GM18868 (cell line): ENCODE results near the gene UBE2E2.
"Not testable (repeated sequence)": the region's sequence is repeated elsewhere in the genome, so short reads cannot be mapped to it uniquely, and the experiment has no call there.

ENCODE experiments used
- ATAC-seq: cut with Tn5 transposase; IDR thresholded peaks from one replicate; pipeline ENCODE4 v1.9.1; 2021; ENCODE audit warnings: mild to moderate bottlenecking, moderate library complexity; ENCODE audit not compliant: unreplicated experiment

The UBE2E2 gene

DNA sequence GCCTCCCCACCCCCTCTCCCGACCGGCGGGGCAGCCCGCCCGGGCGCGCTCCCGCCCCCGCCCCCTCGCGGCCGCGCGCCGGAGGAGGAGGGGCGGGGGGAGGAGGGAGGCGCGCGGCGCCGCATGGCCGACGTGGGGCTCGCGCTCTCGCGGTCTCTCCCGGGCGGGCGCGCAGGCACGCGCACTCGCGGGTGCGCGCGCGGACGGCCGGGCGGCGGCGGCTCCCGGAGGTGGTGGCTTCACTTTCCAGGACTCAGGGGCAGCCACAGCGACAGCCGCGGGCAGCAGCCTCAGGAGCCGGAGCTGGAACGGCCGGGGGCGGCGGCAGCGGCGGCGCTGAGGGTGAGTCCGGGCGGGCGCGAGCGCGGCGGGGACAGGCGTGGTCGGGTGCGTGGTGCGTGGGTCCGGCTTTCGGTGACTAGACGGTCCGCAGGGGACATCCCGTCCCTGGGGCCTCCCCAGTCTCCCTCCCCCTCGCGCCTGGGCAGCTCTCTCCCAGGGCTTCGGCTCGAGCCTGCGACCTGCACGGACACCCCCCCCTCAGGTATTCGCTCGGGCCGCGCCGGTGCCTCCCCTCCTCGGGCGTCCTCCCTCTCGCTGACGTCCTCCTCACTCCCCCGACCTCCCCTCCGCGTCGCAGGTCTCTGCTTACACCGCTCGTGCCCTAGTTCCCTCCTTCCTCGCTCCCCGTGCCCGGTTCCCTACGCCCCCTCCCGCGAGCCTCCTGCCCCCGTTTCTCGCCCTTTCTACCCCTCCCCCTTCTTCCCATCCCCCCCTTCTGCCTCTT lies at the start of gene UBE2E2:
Gene UBE2E2 (plus strand): TSS at position 407 of the 787 bp plus-strand sequence.
- peak; percentile 65 for ATAC-seq

DNA sequence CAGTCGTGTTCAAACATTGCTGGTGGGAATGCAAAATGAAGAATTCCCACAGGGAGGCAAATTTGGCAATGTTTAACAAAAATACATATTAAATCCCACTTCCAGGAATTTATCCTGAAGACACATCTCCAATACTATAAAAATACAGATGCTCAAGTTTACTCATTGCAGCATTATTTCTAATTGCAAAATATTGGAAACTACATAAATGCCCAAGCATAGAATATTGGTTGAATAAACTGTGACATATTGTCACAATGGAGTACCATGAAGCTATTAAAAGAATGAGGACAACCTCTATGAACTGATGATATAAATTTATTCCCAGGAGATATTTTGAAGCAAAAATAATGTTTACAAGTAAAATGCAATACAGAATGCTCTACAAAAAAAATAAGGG lies 49.7 kb upstream of the UBE2E2 start:
- no peak for ATAC-seq

DNA sequence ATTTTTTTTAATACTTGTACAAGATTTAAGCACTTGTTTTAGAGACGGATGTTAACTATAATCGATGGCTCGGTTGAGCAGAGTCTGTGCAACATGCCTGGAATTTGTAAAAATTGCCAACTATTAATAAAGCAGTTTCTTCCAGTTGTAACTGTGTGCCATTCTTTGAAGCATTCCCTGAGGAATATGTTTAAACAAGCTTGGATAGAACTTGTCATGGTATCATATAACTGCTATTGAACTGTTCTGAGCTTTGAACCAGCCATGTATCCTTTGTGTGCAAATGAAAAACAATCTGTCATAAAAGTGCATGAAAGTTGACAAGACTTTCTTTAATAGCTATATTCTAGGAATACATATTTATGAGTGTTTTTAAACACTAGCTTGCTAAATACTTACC lies 45.8 kb upstream of the UBE2E2 start:
- no peak for ATAC-seq

DNA sequence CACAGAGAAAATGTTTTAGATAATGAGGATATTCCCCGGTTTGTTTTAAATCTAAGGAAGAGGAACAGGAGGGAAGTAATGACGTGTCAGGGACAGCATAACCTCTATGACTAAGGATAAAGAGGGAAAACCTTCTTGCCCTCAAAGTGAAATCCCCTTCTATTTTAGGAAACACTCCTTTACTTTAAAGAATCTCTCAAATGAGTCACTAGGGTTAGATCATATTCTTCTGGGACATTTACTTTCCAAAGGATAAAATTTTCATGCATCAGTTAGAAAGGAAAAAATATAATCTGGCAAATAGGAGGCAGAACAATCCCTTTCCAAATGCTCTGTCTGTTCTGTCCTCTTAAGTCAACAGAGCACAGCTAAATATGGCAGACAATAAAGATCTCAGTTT lies 43.2 kb upstream of the UBE2E2 start:
- no peak for ATAC-seq

GRCh38 chr3:23161308-23161707 lies 41.8 kb upstream of the UBE2E2 start:
- ATAC-seq: no peak

DNA sequence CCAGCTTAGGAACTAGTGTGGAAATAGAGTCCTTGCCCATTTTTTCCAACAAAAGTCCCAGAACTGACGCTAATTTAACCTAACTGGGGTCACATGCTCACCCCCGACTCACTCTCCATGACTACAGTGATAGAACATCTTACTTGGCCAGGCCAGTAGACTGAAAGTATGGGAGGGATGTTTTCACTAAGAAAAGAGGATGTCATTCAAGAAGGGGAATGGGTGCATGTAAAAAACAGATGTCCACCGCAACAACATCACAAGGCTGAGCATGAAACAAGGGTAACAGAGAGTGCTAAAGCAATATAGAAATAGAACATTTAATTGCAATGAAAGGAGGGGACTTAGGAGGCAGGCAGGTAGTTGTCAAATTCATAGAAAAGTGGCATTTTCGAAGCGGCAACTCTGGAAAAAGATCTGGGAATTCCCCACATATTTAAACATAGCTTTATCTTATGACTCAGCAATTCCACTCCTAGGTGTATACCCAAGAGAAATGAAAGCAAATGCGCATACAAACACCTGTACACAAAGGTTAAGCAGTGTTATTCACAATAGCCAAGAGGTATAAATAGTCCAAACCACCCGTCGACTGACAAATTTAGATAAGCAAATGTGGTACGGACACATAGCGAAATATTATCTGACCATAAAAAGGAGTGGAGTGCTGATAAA lies 41.1 kb upstream of the UBE2E2 start:
- ATAC-seq: peak; percentile 74

DNA sequence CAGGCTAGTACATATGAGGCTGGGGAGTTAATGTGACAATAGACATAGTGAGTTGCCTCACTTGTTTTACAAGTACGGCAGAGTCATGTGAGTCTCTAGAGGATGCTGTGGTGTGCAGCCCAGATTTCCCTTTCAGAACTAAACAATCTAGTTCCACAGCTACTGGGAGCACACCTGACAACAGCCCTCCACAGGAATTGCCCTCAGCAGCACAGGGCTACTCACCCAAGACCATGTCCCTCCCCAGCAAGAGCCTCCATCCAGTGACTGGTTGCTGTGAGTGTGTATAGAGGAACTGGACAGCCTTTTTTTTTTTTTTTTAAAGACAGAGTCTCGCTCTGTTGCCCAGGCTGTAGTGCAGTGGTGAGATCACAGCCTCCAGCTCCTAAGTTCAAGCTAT lies 40.2 kb upstream of the UBE2E2 start:
- peak; percentile 35 for ATAC-seq

GRCh38 chr3:23164746-23165145 lies 38.4 kb upstream of the UBE2E2 start:
- ATAC-seq: no peak

DNA sequence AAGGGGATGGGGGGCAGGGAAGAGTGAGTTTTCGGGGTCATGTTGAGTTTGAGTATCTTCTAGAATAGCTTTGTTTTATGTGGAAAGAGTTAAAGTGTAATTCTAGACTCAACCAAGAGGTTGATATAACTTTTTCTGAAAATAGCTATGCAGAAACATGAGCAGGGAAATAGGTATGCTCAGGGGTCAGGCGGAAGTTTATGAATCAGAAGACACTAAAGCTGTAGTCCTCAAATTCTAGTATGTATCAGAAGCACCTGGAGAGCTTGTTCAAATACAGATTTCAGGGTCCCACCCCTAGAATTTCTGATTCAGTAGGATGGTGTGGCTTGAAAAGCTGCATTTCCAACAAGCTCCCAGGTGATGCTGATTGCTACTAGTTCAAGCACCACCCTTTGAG lies 37.6 kb upstream of the UBE2E2 start:
- no peak for ATAC-seq

- no peak for ATAC-seq
These were observed 36.9 kb upstream of the UBE2E2 start for GRCh38 chr3:23166276-23166675.

DNA sequence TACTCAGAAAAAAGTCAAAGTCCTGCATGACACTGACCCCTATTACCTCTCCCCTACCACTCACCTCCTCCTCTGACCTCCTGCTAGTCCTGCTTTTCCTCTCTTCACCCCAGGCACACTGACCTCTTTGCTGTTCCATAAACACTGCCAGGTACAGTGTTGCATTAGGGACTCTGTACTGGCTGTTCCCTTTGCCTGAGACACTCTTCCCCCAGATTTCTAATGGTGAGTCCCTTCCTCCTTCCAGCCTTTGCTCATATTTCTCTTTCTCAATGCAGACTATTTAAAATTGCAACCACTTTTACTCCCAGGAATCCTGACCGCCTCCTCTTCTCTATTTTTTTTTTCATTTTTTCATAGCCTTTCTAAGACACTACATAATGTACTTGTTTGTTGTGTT lies 36.3 kb upstream of the UBE2E2 start:
- ATAC-seq: no peak

GRCh38 chr3:23169551-23169950 lies 33.6 kb upstream of the UBE2E2 start:
- no peak for ATAC-seq

GRCh38 chr3:23170291-23170690 lies 32.8 kb upstream of the UBE2E2 start:
- ATAC-seq: no peak

GRCh38 chr3:23172059-23172458 lies 31.1 kb upstream of the UBE2E2 start:
- ATAC-seq: no peak

- no peak for ATAC-seq
These were observed 28.6 kb upstream of the UBE2E2 start for GRCh38 chr3:23174426-23175039.

DNA sequence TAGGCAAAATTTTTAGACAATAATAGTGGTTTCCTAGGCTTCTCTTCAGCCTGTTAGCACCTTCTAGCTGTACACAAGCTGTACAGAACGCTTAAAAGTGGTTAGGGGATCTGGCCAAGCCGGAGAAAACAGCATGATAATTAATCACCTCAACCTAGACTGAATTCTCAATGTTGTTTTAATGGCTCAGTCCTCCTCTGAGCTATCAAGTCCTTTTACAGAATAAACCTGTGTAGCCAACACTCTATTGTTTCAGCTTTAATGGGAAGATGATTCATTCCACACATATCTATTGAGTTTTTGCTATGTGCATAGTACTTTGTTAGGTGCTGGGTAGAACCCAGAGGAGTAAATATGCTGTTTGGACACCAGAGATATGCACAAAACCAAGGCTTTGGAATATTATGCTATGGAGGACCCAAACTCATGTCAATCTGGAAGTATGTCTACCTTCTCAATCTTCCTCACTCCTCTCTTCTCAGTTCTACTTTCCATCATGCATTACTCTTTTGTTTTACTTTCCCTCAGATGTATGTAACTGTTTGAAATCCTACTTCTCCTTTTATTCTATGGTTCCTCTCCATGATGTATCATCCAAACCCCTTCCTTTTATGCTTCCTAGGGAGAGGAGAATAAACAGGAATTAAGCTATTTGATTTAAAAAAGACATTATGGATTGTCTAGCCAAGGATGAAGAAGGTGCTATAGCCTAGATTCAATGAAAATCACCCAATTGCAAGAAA lies 27.6 kb upstream of the UBE2E2 start:
- ATAC-seq: no peak

- not testable (repeated sequence) for ATAC-seq
These were observed 26.3 kb upstream of the UBE2E2 start for GRCh38 chr3:23176839-23177238.

DNA sequence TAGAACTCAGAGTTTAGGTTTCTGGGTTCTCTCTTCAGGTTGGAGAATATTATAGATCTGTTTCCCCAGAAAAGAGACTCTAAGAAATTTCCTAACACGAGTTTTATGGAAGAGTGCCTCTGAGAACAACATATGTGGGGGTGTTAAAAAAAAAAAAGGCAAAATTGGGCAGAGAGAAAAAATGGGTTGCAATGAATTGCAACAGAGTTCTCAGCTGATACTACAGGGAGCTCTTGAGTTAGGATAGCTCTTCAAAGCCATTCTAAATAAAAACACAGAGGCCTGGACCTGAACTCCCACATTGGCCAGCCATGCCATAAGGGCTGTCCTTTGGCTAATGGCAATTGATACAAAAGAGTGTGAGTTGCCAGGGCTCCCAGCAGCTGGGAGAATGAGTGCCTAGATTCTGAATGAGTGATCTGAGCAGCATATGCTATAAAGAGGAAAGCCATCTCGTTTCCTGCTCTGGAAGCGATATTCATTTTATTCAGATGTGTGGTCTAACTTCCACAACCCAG lies 20.1 kb upstream of the UBE2E2 start:
- no peak for ATAC-seq

DNA sequence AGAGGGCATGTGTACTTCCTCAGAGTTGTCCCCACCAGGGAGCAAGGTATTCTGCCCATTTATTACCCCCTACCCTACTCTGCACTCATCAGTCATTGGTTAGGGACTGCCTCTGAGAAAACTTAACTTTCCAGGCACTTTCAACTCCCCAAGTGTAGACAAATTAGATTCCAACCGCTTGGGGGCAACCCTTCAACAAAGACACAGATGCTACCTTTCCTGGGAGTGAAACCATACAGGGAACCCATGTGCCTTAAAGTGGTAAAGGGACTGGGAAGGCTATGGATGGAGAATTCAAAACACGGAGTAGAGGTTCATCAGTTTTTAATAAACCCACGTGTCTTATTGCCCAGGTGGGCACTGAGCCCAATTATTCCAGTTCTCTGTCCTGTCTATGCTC lies 19.4 kb upstream of the UBE2E2 start:
- peak; percentile 66 for ATAC-seq

GRCh38 chr3:23185861-23186260 lies 17.3 kb upstream of the UBE2E2 start:
- ATAC-seq: no peak

DNA sequence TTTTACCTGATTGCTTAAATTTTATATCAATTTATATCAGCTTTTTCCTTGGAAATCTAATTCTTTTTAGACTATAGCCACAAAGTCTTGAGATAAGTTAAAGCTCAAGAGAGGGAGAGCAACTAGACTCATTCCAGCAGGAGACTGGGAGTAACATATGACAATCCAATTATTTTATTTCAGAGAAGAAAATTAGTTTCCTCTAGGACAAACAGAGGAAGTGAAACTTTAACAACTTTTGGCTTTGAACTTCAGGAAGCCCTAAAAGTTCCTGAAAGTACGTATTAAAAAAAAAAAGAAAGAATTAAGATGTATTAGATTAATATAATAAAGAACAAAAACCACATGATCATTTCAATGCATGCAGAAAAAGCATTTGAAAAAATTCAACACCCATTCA lies 13.9 kb upstream of the UBE2E2 start:
- no peak for ATAC-seq
